H1 (cell line): ENCODE measurements around the gene KCNJ18.
"Not testable (repeated sequence)": the region's sequence is repeated elsewhere in the genome, so short reads cannot be mapped to it uniquely, and the experiment has no call there.

Experiments used
- ASH2L ChIP-seq: fragments of 200-600, 300-600 bp; sonication (generic); IDR thresholded peaks from one replicate; pipeline ENCODE4 v1.7.1; 2017; ENCODE audit warnings: low read length
- CREB1 ChIP-seq: IDR thresholded peaks from 2 replicates; pipeline ENCODE4 v1.6.1; 2012; ENCODE audit warnings: inconsistent platforms
- EGR1 ChIP-seq: IDR thresholded peaks from 2 replicates; pipeline ENCODE4 v1.6.1; 2011; ENCODE audit warnings: low read depth, low read length, borderline replicate concordance
- HDAC6 ChIP-seq: IDR thresholded peaks from one replicate; pipeline ENCODE4 v1.7.1; 2012; ENCODE audit warnings: low read depth, mild to moderate bottlenecking, inconsistent platforms, low read length, moderate library complexity
- JUN ChIP-seq: IDR thresholded peaks from 2 replicates; pipeline ENCODE4 v1.6.1; 2011; ENCODE audit warnings: low read depth, mild to moderate bottlenecking, improper control_type of control experiment, low read length
- KDM1A ChIP-seq: fragments of 200-600, 300-600 bp; sonication (generic); IDR thresholded peaks from 2 replicates; pipeline ENCODE4 v1.7.1; 2016; ENCODE audit warnings: mild to moderate bottlenecking, low read length, borderline replicate concordance
- KDM5A ChIP-seq: fragments of 200-600 bp; IDR thresholded peaks from 2 replicates; pipeline ENCODE4 v1.7.1; 2012; ENCODE audit warnings: mild to moderate bottlenecking, low read length, inconsistent platforms, mixed read lengths
- YY1 ChIP-seq: IDR thresholded peaks from 2 replicates; pipeline ENCODE4 v1.6.1; 2011; ENCODE audit warnings: low read depth, mild to moderate bottlenecking, low read length
- TF ChIP-seq, protein P1 (sequence below): IDR thresholded peaks from 2 replicates; pipeline ENCODE4 v1.6.1; 2012; ENCODE audit warnings: inconsistent platforms
- TF ChIP-seq, protein P2 (sequence below), 3 experiments: IDR thresholded peaks; 1 replicate in 2 of 3; 2 replicates in 1 of 3; pipeline versions ENCODE4 v1.5.1 to v1.6.1; 2011; ENCODE audit warnings: low read length in 3 of 3, mild to moderate bottlenecking in 3 of 3, inconsistent platforms in 2 of 3, low read depth in 1 of 3, moderate library complexity in 1 of 3; ENCODE audit not compliant: insufficient read depth in 1 of 3; ENCODE audit errors: control extremely low read depth in 1 of 3
- TF ChIP-seq, protein P3 (sequence below): IDR thresholded peaks from 2 replicates; pipeline ENCODE4 v1.6.1; 2012; ENCODE audit warnings: low read length, inconsistent platforms

DNA sequence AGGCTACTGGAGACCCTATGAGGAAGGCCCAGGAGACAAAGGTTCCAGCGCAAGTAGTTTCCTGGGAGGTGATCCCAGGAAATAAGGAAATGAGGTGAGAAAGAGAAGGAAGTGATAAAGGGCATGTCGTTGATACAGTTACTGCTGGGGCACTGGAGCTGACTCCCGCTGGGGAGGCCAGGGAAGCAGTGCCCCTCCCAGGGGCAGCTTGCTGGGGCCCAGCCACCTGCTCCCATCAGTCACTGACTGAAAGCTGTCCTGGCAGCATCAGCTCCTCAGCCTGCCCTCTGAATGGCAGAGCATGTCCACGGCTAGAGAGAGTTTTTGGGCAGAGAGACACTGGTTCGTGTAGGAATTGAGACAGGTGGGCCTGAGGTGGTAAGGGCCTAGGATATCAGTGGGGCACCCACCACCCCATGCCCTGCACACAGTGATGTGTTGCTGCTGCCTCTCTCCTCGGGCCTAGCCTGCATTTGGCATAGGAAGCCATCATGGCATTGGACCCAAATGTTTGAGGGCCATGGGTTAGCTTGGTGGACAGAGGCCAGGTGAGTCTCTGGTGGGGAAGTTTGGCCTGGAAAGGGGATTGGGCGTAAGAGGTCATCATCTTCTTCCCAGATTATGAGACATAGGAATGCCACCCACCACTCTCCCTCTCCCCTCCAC lies 4.7 kb downstream of the KCNJ18 start:
- not testable (repeated sequence) for TF ChIP-seq KDM1A, HDAC6, ASH2L, EGR1, JUN, YY1, CREB1, KDM5A
- TF ChIP-seq, protein P1, sequence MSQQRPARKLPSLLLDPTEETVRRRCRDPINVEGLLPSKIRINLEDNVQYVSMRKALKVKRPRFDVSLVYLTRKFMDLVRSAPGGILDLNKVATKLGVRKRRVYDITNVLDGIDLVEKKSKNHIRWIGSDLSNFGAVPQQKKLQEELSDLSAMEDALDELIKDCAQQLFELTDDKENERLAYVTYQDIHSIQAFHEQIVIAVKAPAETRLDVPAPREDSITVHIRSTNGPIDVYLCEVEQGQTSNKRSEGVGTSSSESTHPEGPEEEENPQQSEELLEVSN, result not testable (repeated sequence)
- TF ChIP-seq, protein P2, sequence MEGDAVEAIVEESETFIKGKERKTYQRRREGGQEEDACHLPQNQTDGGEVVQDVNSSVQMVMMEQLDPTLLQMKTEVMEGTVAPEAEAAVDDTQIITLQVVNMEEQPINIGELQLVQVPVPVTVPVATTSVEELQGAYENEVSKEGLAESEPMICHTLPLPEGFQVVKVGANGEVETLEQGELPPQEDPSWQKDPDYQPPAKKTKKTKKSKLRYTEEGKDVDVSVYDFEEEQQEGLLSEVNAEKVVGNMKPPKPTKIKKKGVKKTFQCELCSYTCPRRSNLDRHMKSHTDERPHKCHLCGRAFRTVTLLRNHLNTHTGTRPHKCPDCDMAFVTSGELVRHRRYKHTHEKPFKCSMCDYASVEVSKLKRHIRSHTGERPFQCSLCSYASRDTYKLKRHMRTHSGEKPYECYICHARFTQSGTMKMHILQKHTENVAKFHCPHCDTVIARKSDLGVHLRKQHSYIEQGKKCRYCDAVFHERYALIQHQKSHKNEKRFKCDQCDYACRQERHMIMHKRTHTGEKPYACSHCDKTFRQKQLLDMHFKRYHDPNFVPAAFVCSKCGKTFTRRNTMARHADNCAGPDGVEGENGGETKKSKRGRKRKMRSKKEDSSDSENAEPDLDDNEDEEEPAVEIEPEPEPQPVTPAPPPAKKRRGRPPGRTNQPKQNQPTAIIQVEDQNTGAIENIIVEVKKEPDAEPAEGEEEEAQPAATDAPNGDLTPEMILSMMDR (IDR thresholded peaks at IDR 0.05; ENCODE audit: control extremely low read depth in 1 of 3, insufficient read depth in 1 of 3, low read depth in 1 of 3, low read length in 3 of 3), result not testable (repeated sequence)
- TF ChIP-seq, protein P3, sequence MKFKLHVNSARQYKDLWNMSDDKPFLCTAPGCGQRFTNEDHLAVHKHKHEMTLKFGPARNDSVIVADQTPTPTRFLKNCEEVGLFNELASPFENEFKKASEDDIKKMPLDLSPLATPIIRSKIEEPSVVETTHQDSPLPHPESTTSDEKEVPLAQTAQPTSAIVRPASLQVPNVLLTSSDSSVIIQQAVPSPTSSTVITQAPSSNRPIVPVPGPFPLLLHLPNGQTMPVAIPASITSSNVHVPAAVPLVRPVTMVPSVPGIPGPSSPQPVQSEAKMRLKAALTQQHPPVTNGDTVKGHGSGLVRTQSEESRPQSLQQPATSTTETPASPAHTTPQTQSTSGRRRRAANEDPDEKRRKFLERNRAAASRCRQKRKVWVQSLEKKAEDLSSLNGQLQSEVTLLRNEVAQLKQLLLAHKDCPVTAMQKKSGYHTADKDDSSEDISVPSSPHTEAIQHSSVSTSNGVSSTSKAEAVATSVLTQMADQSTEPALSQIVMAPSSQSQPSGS, result not testable (repeated sequence)
